ENCODE results near the gene LRIG3.
A peak's percentile ranks its signal among the peaks of the same experiment; 100 is the strongest.
"Not testable (repeated sequence)": the region's sequence is repeated elsewhere in the genome, so short reads cannot be mapped to it uniquely, and the experiment has no call there.

LRIG3 gene

DNA sequence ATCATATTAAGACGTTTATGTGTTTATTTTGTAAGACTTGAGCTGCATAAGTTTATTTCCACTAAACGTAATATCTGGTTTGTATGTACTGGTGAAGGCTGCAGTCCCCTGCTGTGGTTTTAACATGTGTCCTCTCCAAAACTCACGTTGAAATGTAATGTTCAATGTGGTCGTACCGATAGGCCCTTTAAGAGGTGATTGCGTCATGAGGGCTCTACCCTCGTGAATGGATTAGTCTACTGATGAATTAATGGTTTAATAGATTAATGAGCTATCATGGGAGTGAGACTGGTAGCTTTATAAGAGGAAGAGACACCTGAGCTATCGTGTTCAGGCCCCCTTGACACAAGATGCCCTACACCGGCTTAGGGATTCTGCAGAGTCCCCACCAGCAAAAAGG, 14.9 kb downstream of the LRIG3 start:
- TF ChIP-seq, protein P1, sequence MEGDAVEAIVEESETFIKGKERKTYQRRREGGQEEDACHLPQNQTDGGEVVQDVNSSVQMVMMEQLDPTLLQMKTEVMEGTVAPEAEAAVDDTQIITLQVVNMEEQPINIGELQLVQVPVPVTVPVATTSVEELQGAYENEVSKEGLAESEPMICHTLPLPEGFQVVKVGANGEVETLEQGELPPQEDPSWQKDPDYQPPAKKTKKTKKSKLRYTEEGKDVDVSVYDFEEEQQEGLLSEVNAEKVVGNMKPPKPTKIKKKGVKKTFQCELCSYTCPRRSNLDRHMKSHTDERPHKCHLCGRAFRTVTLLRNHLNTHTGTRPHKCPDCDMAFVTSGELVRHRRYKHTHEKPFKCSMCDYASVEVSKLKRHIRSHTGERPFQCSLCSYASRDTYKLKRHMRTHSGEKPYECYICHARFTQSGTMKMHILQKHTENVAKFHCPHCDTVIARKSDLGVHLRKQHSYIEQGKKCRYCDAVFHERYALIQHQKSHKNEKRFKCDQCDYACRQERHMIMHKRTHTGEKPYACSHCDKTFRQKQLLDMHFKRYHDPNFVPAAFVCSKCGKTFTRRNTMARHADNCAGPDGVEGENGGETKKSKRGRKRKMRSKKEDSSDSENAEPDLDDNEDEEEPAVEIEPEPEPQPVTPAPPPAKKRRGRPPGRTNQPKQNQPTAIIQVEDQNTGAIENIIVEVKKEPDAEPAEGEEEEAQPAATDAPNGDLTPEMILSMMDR (IDR thresholded peaks at IDR 0.05; ENCODE audit: insufficient read depth, low read depth, low read length, missing control alignments) = no peak
- DNase-seq (ENCODE audit: low read depth) = no peak
- H3K4me3 ChIP-seq (ENCODE audit: low read depth, low read length) = no peak overlapping the region

DNA sequence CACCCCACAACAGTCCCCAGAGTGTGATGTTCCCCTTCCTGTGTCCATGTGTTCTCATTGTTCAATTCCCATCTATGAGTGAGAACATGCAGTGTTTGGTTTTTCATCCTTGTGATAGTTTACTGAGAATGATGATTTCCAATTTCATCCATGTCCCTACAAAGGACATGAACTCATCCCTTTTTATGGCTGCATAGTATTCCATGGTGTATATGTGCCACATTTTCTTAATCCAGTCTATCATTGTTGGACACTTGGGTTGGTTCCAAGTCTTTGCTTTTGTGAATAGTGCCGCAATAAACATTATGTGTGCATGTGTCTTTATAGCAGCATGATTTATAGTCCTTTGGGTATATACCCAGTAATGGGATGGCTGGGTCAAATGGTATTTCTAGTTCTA, 17.6 kb downstream of the LRIG3 start:
- H3K4me3 ChIP-seq (ENCODE audit: low read depth, low read length); DNase-seq (ENCODE audit: low read depth): not testable (repeated sequence)

DNA sequence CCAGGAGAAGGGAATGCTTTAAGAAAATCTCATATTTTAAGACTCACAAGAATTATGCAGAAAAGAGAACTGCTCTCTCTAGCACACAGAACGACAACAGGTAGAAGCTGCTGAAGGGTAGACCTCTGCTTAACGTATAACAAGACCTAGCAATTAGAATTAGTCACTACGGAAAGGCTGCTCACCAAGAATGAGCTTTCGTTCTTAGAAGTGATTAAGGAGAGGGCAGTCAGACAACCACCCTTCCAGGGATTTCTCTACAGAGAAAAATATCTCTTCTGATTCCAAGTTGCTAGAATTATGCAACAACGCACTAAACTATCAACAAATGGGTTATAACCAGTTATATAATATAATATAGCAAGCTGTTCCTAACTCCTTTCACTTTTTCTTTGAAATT, 18.6 kb downstream of the LRIG3 start:
- H3K4me3 ChIP-seq (ENCODE audit: low read depth, low read length) = no peak overlapping the region
- TF ChIP-seq, protein P1 (IDR thresholded peaks at IDR 0.05; ENCODE audit: insufficient read depth, low read depth, low read length, missing control alignments) = no peak
- peak; percentile 27 for DNase-seq (ENCODE audit: low read depth)

DNA sequence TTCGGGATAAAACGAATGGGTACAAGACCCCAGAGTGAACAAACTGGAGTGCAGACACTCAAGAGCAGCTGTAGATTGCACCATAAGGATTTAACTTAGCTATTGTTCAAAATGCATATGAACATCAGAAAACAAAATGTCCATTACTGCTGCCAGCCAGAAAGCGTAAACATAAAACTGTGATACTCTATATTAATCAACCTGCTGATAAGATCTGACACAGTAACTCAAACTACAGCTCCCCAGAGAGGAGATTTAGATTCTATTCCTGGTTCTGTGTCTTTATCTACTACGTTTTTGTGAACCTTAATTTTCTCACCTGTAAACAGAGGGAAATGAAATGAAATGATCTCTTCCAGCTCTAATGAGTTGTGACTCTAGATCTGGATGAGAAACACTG, 22.3 kb downstream of the LRIG3 start:
- TF ChIP-seq, protein P1 (IDR thresholded peaks at IDR 0.05; ENCODE audit: insufficient read depth, low read depth, low read length, missing control alignments) = no peak
- no peak overlapping the region for H3K4me3 ChIP-seq (ENCODE audit: low read depth, low read length)
- DNase-seq (ENCODE audit: low read depth) = no peak

DNA sequence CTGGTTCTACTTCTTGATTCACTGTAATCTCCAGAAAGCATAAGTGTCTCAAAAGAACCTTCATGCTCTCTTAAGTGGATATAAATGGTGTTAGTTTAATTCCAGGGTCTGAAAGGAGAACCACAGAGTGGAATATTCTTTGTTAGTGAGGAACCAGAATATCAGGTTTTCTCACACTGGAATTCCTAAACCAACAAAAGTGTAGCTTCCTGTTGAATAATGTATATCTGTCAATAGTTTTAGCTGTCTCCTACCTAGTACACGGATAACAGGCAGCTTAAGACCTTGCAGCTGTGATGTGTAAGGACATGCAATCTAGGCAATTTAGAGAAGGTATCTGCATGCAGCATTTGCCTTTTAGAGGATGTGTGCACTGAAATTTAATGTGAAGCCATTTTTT, 24.0 kb downstream of the LRIG3 start:
- H3K4me3 ChIP-seq (ENCODE audit: low read depth, low read length) = no peak overlapping the region
- DNase-seq (ENCODE audit: low read depth) = no peak
- TF ChIP-seq, protein P1 (IDR thresholded peaks at IDR 0.05; ENCODE audit: insufficient read depth, low read depth, low read length, missing control alignments) = no peak

DNA sequence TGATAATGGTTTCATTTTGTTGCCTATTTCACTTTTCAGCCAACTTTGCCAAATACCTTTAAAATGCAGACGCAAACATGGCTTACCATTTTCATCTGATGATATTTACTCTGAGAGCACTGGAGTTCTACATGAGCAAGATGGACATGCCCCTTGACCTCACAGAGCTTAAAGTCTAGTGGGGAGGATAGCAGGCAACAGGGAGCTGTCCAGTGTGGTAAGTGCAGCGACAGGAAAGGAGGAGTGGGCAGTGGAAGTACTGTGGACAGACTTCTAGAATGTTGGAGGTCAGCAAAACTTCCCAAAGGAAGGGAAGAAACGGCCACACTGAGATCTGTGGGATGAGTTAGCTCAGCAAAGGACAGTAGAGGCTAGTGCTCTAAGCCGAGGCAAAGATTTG, 25.3 kb downstream of the LRIG3 start:
- DNase-seq (ENCODE audit: low read depth) = no peak
- TF ChIP-seq, protein P1 (IDR thresholded peaks at IDR 0.05; ENCODE audit: insufficient read depth, low read depth, low read length, missing control alignments) = no peak
- no peak overlapping the region for H3K4me3 ChIP-seq (ENCODE audit: low read depth, low read length)

DNA sequence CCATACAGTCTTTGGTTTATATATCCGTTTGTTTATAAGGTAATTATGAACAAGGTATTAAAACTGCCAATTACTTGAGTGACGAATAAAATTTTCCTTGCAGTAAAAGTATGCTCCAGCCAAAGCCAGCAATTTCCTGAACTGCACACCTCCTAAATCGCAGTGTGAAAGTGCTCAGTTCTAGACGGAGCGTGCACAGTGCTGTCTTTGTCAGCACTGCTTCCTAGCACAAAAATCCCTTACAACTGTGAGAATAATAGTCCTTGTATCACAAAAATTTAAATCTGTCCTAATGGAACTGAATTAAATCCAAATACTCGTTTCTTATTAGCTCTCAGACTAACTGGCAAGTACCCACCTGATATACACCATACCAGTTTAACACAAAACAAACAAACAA, 26.3 kb downstream of the LRIG3 start:
- TF ChIP-seq, protein P1 (IDR thresholded peaks at IDR 0.05; ENCODE audit: insufficient read depth, low read depth, low read length, missing control alignments) = no peak
- no peak overlapping the region for H3K4me3 ChIP-seq (ENCODE audit: low read depth, low read length)
- no peak for DNase-seq (ENCODE audit: low read depth)

DNA sequence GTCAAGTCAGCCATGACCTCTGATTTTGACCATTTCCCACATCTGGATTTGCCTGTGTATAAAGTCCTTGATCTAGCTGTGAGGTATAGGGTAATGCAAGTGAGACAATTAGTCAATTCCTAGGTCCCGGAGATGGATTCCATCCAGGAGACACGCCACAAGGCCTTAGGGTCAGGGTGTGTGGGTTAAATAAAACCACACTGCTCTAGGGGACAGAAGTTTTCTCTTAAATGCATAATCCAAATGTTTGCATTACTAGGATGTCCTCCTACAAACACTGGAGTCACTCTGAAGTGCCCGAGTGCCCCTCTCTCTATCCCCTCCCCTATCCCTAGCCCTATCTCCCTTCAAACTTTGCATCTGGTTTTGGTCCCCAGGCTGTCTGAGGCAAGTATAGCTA, 26.8 kb downstream of the LRIG3 start:
- no peak overlapping the region for H3K4me3 ChIP-seq (ENCODE audit: low read depth, low read length)
- TF ChIP-seq, protein P1 (IDR thresholded peaks at IDR 0.05; ENCODE audit: insufficient read depth, low read depth, low read length, missing control alignments) = no peak
- DNase-seq (ENCODE audit: low read depth) = no peak
